Measurements from ENCODE around the gene FOXP1. TPM values are rescaled to one million over a fixed set of nuclear protein-coding genes. Genes with fewer than 3 reads are reported as not detected.
A peak's percentile ranks its signal among the peaks of the same experiment; 100 is the strongest.

FOXP1 gene
- total and polyA plus RNA-seq, 3 experiments from 2014 or later, result 142 to 185 (median 147) TPM

DNA sequence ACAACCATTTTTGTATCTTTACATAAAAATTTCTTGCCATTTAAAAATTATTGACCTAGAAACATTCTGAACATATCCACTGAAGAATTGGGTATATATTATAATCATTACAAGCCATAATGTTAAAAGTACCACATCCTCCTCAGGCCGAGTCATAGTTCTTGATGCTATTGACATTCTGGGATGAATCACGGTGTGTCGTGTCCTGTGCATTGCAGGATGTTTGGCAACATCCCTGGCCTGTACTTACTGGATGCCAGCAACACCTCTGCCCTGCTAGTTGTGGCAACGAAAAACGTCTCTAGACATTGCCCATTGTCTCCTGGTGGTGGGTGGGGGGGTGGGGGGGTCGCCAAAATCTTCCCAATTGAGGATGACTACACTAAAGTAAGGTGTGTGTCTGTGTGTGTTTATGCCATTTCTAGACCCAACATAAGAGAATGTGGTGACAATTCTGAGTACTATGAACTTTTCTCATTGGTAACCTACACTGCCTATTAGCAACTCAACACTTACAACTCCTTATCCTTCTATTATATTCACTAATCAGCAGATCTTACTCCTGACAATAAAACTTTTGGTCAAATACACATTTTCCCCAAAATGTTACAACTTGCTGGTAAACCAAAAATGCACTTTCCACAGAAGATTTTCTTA, 471.6 kb downstream of the FOXP1 start:
- Histone ChIP-seq H3K9me3 (ENCODE audit: low read length) (no peaks in the 10 kb centered on the region), H3K27me3 (ENCODE audit: insufficient read depth, low read length, poor library complexity, severe bottlenecking) (no peaks in the 10 kb centered on the region), H3K27ac (ENCODE audit: low read depth, low read length) (no peak overlapping the region), H3K4me1 (ENCODE audit: insufficient read depth, low read length) (peaks cover 22% of the 10 kb centered on the region), H3K36me3 (ENCODE audit: insufficient read depth, low read length) (peaks cover 29% of the 10 kb centered on the region), H3K4me3 (ENCODE audit: low read length) (no peak overlapping the region)
- no peak for DNase-seq
- Mint-ChIP-seq H3K27ac (peak overlapping the region in 5 of 8 donors; percentile 2 to 64 (median 52)), H3K4me1 (peaks cover 60 to 96% (median 87%) of the 10 kb centered on the region in 3 donors), H3K36me3 (peaks cover 5 to 83% (median 25%) of the 10 kb centered on the region in 3 donors), H3K4me3 (no peak overlapping the region), H3K27me3 (no peaks in the 10 kb centered on the region), H3K9me3 (no peaks in the 10 kb centered on the region)
- POLR2A ChIA-PET, result no interaction called here
- CTCF ChIA-PET, result interaction anchor here (1.4 kb wide), 1 partner anchor 25 kb away, joined by 4 read pairs; no protein-coding TSS in a partner anchor

DNA sequence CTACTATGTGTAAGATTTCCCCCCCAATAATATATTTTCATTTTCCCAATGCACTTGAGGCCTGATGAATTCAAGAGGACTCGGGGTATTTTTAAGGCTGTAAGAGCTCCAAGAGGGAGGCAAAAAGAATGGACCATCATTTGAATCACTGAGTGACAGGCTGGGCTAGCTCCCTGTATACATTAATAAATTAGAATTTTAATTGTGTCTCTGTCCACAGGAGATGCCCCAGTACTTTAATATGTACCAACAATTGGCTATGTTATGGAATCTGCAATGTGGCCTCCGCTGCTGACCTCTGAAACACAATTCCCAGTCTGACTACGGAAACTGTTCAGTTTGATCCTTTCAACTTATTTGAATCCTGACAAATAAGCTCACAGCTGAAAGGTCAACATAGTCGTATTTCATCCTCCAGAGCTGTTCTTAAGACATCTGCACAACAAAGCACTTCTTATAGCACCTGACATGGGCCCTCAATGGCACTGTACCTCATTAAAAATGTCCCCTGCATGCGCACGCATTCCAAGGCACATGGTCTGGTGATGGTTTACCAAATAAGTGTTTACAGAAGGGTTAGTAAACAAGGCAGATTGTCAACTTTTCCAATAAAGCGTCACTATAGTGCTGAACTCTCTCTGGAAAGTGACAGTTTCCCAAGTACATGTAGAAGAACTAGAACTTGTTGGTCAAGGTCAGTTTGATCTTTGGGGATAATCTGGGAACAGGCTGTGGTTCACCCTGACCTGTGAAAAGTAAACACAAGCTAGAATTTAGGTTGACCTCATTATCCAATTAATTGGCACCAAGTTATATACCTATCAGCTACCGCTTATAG, 472.9 kb downstream of the FOXP1 start:
- POLR2A ChIA-PET, result interaction anchor here (0.6 kb wide), 1 partner anchor 438 kb away, joined by 4 read pairs; no protein-coding TSS in a partner anchor

DNA sequence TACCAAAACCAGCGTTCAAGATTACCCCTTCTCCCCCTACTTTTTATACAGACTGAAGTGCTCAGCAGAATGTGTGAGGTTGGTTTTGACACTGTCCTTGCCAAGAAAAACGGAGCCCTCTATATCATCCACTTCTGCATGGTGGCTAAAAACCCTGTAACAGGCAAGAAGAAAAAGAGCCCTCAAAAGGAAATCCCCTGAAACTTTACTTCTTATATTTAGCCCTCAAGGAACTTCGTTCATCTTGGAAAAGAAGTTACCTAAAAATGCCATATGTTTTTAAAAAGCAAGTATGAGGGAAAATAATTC, 473.6 kb downstream of the FOXP1 start:
- no peak for DNase-seq
- Histone ChIP-seq H3K36me3 (ENCODE audit: insufficient read depth, low read length) (peaks cover 29% of the 10 kb centered on the region), H3K27me3 (ENCODE audit: insufficient read depth, low read length, poor library complexity, severe bottlenecking) (no peaks in the 10 kb centered on the region), H3K9me3 (ENCODE audit: low read length) (no peaks in the 10 kb centered on the region), H3K27ac (ENCODE audit: low read depth, low read length) (no peak overlapping the region), H3K4me1 (ENCODE audit: insufficient read depth, low read length) (peaks cover 20% of the 10 kb centered on the region), H3K4me3 (ENCODE audit: low read length) (no peak overlapping the region)
- peak overlapping the region in 1 of 7 donors; percentile 44 for H3K4me3 Mint-ChIP-seq
- H3K4me1 Mint-ChIP-seq, result peaks cover 65 to 95% (median 87%) of the 10 kb centered on the region in 3 donors
- no peaks in the 10 kb centered on the region for H3K9me3 Mint-ChIP-seq
- H3K27me3 Mint-ChIP-seq, result no peaks in the 10 kb centered on the region
- ChIA-PET POLR2A (no interaction called here), CTCF (interaction anchor here (1.2 kb wide), 1 partner anchor 15 kb away, joined by 3 read pairs; no protein-coding TSS in a partner anchor)
- peaks cover 5 to 85% (median 29%) of the 10 kb centered on the region in 3 donors for H3K36me3 Mint-ChIP-seq
- H3K27ac Mint-ChIP-seq, result peak overlapping the region; percentile 17 to 87 (median 60)

More for the DNA sequence above, 472.9 kb downstream of the FOXP1 start:
- H3K27ac ChIP-seq (ENCODE audit: low read depth, low read length), result no peak overlapping the region
- DNase-seq, result no peak
- Mint-ChIP-seq H3K36me3 (peaks cover 5 to 79% (median 25%) of the 10 kb centered on the region in 3 donors), H3K4me1 (peaks cover 59 to 93% (median 84%) of the 10 kb centered on the region in 3 donors), H3K27ac (peak overlapping the region in 5 of 8 donors; percentile 25 to 74 (median 52)), H3K4me3 (no peak overlapping the region), H3K9me3 (no peaks in the 10 kb centered on the region), H3K27me3 (no peaks in the 10 kb centered on the region)
- H3K9me3 ChIP-seq (ENCODE audit: low read length), result no peaks in the 10 kb centered on the region
- H3K27me3 ChIP-seq (ENCODE audit: insufficient read depth, low read length, poor library complexity, severe bottlenecking), result no peaks in the 10 kb centered on the region
- CTCF ChIA-PET, result interaction anchor here (1.2 to 1.4 kb wide), 2 partner anchors 16 to 23 kb away, joined by 3 to 4 read pairs; no protein-coding TSS in a partner anchor
- H3K4me1 ChIP-seq (ENCODE audit: insufficient read depth, low read length), result peaks cover 14% of the 10 kb centered on the region
- H3K4me3 ChIP-seq (ENCODE audit: low read length), result no peak overlapping the region
- peaks cover 29% of the 10 kb centered on the region for H3K36me3 ChIP-seq (ENCODE audit: insufficient read depth, low read length)

DNA sequence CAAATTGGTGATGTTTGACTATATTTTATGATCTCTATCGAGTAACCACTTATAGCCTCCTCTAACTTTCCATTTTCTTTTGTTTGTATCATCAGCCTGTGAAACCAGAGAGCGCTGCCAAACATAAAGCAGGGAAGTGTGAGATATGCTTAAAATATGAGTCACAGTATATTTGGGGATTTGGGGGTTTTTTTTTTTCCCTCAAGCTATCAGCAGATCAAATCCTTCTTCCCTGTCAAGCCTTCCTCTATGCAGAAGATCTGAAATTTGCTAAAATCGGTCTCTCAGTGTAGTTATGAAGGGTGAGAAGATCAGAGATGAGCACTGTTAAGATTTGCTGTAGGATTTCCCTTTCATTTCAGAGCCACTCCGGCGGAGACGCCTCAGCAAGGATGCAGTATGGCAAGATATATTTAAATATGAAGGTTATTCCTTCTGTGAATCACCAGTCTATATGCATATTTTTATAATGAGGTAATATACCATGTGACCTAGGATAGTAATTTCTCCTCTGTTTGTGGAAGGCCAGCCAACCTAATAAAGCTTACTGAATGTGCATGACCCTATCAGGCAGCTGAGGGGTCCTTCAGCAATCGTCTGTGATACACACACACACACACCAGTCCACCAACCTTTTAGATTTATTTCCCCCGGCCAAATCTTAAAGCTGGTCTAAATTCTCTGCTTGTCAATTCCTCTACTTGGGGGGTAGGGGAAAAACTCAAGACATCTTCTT, 474.1 kb downstream of the FOXP1 start:
- Mint-ChIP-seq H3K36me3 (peaks cover 5 to 84% (median 29%) of the 10 kb centered on the region in 3 donors), H3K9me3 (no peaks in the 10 kb centered on the region), H3K27ac (peak overlapping the region; percentile 34 to 87 (median 71)), H3K4me1 (peaks cover 66 to 94% (median 86%) of the 10 kb centered on the region in 3 donors), H3K4me3 (peak overlapping the region in 2 of 7 donors; percentile 7 to 44), H3K27me3 (no peaks in the 10 kb centered on the region)
- ChIA-PET POLR2A (interaction anchor here (0.6 kb wide), 1 partner anchor 402 kb away, joined by 4 read pairs; no protein-coding TSS in a partner anchor), CTCF (interaction anchor here (1.2 kb wide), 1 partner anchor 15 kb away, joined by 3 read pairs; no protein-coding TSS in a partner anchor)
- no peaks in the 10 kb centered on the region for H3K27me3 ChIP-seq (ENCODE audit: insufficient read depth, low read length, poor library complexity, severe bottlenecking)
- peaks cover 29% of the 10 kb centered on the region for H3K36me3 ChIP-seq (ENCODE audit: insufficient read depth, low read length)
- no peaks in the 10 kb centered on the region for H3K9me3 ChIP-seq (ENCODE audit: low read length)
- H3K27ac ChIP-seq (ENCODE audit: low read depth, low read length), result no peak overlapping the region
- DNase-seq, result no peak
- no peak overlapping the region for H3K4me3 ChIP-seq (ENCODE audit: low read length)
- peaks cover 15% of the 10 kb centered on the region for H3K4me1 ChIP-seq (ENCODE audit: insufficient read depth, low read length)

DNA sequence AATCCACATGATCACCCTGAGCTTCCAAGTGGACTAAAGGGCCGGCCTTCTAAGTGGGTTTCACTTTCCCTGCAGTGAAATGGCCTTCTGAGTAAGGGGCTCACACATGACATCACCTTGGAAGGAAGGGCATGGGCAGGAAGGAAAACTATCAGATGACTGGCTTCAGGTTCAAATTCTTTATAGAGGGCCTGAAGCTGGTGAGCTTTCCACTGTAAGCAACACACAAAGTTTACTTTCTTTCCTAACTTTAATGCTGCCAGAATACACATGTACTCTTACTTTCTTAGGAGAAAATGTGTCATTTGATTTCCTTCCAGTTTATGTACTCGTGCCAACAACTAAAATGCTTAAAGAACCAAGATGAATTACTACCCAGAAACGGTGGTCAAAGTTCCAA, 475.6 kb downstream of the FOXP1 start:
- H3K27me3 ChIP-seq (ENCODE audit: insufficient read depth, low read length, poor library complexity, severe bottlenecking), result no peaks in the 10 kb centered on the region
- peaks cover 27% of the 10 kb centered on the region for H3K4me1 ChIP-seq (ENCODE audit: insufficient read depth, low read length)
- H3K9me3 ChIP-seq (ENCODE audit: low read length), result no peaks in the 10 kb centered on the region
- H3K27ac ChIP-seq (ENCODE audit: low read depth, low read length), result no peak overlapping the region
- H3K4me3 ChIP-seq (ENCODE audit: low read length), result no peak overlapping the region
- Mint-ChIP-seq H3K4me1 (peaks cover 76 to 97% (median 88%) of the 10 kb centered on the region in 3 donors), H3K27me3 (no peaks in the 10 kb centered on the region), H3K4me3 (no peak overlapping the region), H3K36me3 (peaks cover 5 to 88% (median 33%) of the 10 kb centered on the region in 3 donors), H3K9me3 (no peaks in the 10 kb centered on the region), H3K27ac (peak overlapping the region in 5 of 8 donors; percentile 38 to 86 (median 61))
- POLR2A ChIA-PET, result no interaction called here
- DNase-seq, result no peak
- peaks cover 27% of the 10 kb centered on the region for H3K36me3 ChIP-seq (ENCODE audit: insufficient read depth, low read length)
- CTCF ChIA-PET, result no interaction called here

DNA sequence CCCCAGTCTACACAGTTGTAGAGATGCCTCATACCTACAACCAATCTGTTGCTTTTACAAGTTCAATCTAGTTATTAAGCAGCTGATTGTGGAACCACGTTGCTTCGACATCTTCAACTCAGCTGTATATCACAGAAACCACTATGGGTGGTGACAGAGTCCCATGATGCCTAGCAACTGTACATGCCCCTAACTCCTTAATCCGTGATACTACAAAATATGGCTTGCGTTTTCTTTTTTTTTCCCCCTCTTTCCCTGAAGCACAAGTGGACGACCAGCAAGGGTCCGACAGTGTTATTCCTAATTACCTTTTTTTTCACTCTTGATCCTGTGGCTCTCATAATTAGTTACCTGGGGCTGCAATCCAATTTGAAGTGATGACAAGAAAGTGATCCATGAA, 478.6 kb downstream of the FOXP1 start:
- ChIA-PET CTCF (no interaction called here), POLR2A (no interaction called here)
- Histone ChIP-seq H3K36me3 (ENCODE audit: insufficient read depth, low read length) (peaks cover 3% of the 10 kb centered on the region), H3K4me3 (ENCODE audit: low read length) (no peak overlapping the region), H3K4me1 (ENCODE audit: insufficient read depth, low read length) (peaks cover 47% of the 10 kb centered on the region), H3K9me3 (ENCODE audit: low read length) (no peaks in the 10 kb centered on the region), H3K27me3 (ENCODE audit: insufficient read depth, low read length, poor library complexity, severe bottlenecking) (no peaks in the 10 kb centered on the region), H3K27ac (ENCODE audit: low read depth, low read length) (no peak overlapping the region)
- no peaks in the 10 kb centered on the region for H3K27me3 Mint-ChIP-seq
- peaks cover 0 to 77% (median 29%) of the 10 kb centered on the region in 3 donors for H3K36me3 Mint-ChIP-seq
- peak overlapping the region in 4 of 8 donors; percentile 1 to 25 (median 4) for H3K27ac Mint-ChIP-seq
- no peak overlapping the region for H3K4me3 Mint-ChIP-seq
- no peaks in the 10 kb centered on the region for H3K9me3 Mint-ChIP-seq
- peaks cover 87 to 96% (median 90%) of the 10 kb centered on the region in 3 donors for H3K4me1 Mint-ChIP-seq
- no peak for DNase-seq

DNA sequence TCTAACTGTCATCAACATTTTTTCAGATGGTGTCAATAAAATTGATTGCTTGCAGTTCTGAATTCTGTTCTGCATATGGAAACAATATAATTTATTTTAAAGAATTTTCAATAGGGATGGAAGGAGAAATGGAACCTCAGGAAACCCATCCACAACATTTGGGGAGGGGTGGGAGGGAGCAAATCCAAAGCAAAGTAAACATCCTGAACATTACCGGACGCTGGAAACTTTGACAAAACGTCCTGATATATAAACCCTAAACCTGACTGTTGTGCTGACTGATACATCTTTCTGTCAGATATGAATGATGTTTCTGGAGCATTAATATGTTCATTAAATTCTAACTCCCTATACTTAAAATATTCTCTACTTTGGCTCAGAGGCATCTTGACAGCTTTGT, 479.0 kb downstream of the FOXP1 start:
- H3K9me3 ChIP-seq (ENCODE audit: low read length), result no peaks in the 10 kb centered on the region
- DNase-seq, result no peak
- Mint-ChIP-seq H3K27ac (peak overlapping the region in 3 of 8 donors; percentile 1 to 63 (median 25)), H3K27me3 (no peaks in the 10 kb centered on the region), H3K4me1 (peaks cover 87 to 96% (median 90%) of the 10 kb centered on the region in 3 donors), H3K9me3 (no peaks in the 10 kb centered on the region), H3K36me3 (peaks cover 0 to 77% (median 27%) of the 10 kb centered on the region in 3 donors), H3K4me3 (no peak overlapping the region)
- peaks cover 51% of the 10 kb centered on the region for H3K4me1 ChIP-seq (ENCODE audit: insufficient read depth, low read length)
- no peak overlapping the region for H3K4me3 ChIP-seq (ENCODE audit: low read length)
- ChIA-PET POLR2A (no interaction called here), CTCF (no interaction called here)
- H3K27me3 ChIP-seq (ENCODE audit: insufficient read depth, low read length, poor library complexity, severe bottlenecking), result no peaks in the 10 kb centered on the region
- H3K27ac ChIP-seq (ENCODE audit: low read depth, low read length), result no peak overlapping the region
- H3K36me3 ChIP-seq (ENCODE audit: insufficient read depth, low read length), result no peaks in the 10 kb centered on the region

Data from CD8-positive, alpha-beta memory T cell (primary cell).